ENCODE results near the gene IRF3. TPM values are rescaled to one million over a fixed set of nuclear protein-coding genes. Genes with fewer than 3 reads are reported as not detected.

IRF3 gene
- total and polyA plus RNA-seq, 10 of the 15 experiments (the other 5 are each of a cell fraction or from before 2014, with no cell fraction given): 5.5 to 110 (median 63.4) TPM

- no peak for TF ChIP-seq WRNIP1 (IDR thresholded peaks at IDR 0.05; ENCODE audit: borderline replicate concordance, low read depth, low read length)
- no peak for TF ChIP-seq POLR2A (IDR thresholded peaks at IDR 0.05; ENCODE audit: low read depth, low read length)
- TF ChIP-seq SRF (IDR thresholded peaks at IDR 0.05; ENCODE audit: low read depth in 2 of 2, low read length in 2 of 2): no peak
Measured at GRCh38 chr19:49642492-49643035, 23.1 kb downstream of the IRF3 start (continued).

GRCh38 chr19:49641688-49642491 is 23.8 kb downstream of the IRF3 start, which contains the start of gene SCAF1:
TSS of gene SCAF1 (plus strand) at chr19:49642209. CDS start at chr19:49645027, 2,818 bp downstream.
- peak; percentile 100 for FAIRE-seq
- Histone ChIP-seq H3K9ac (ENCODE audit: control insufficient read depth, insufficient read depth, low read length) (peak within 1 kb of the TSS; percentile 98), H4K20me1 (ENCODE audit: control insufficient read depth, insufficient read depth) (no peaks in the 10 kb centered on the region), H3K4me3 (peak within 1 kb of the TSS; percentile 86), H3K4me1 (ENCODE audit: control insufficient read depth, insufficient read depth, low read length) (peaks cover 18% of the 10 kb centered on the region), H3K79me2 (ENCODE audit: control insufficient read depth, insufficient read depth, low read length) (peaks cover 36% of the 10 kb centered on the region), H3K36me3 (ENCODE audit: control insufficient read depth in 2 of 2, insufficient read depth in 2 of 2, low read length in 1 of 2) (peaks cover 0 to 5% of the 10 kb centered on the region in 2 experiments; a peak in 3 of 4 replicates), H3K4me2 (ENCODE audit: control insufficient read depth, insufficient read depth) (peak within 1 kb of the TSS; percentile 90), H3K27me3 (replicated peaks in 1 of 2; ENCODE audit: control insufficient read depth in 2 of 2, insufficient read depth in 2 of 2, low read length in 1 of 2) (no peaks in the 10 kb centered on the region), H3K9me3 (replicated peaks; ENCODE audit: control insufficient read depth, insufficient read depth, low read length) (no peaks in the 10 kb centered on the region), H2AFZ (ENCODE audit: control insufficient read depth, low read depth, low read length) (peak within 1 kb of the TSS; percentile 57), H3K27ac (ENCODE audit: control insufficient read depth, insufficient read depth) (peak within 1 kb of the TSS; percentile 98)
- BruUV-seq (replicated peaks): no TSS peak
- peak; percentile 97 for DNase-seq (ENCODE audit: low read depth, low spot score)
- ChIA-PET POLR2A (interaction anchor here (0.8 to 6.5 kb wide), 11 partner anchors 13 to 287 kb away, joined by 3 to 200 read pairs (median 6); partner anchors contain the start of genes AP2A1, ATF5, BCL2L12 and IRF3), SMC1A (ENCODE audit: uncharacterized antibody, unreplicated experiment) (interaction anchor here (0.8 to 1.5 kb wide), 3 partner anchors 34 to 72 kb away, joined by 3 to 7 read pairs (median 5); partner anchors contain the start of genes NOSIP and PRRG2), RAD21 (ENCODE audit: unreplicated experiment) (interaction anchor here (0.7 to 5.1 kb wide), 9 partner anchors 22 to 649 kb away, joined by 3 to 131 read pairs (median 3); partner anchors contain the start of genes AP2A1, BCL2L12, GYS1 and IRF3), CTCF (interaction anchor here (0.6 to 5.1 kb wide), 7 partner anchors 23 to 95 kb away, joined by 3 to 130 read pairs (median 9); partner anchors contain the start of genes BCL2L12, IRF3, NOSIP and PRMT1)
- intact Hi-C loops (cut with micrococcal nuclease; ENCODE audit: unreplicated experiment): loop anchor here (2.0 to 5.0 kb wide), 3 partner anchors 23 to 145 kb away; partner anchors contain the start of genes BCL2L12, IRF3, PRR12 and RPS11
- under 1% methylated on average over 66 of the region's 87 CpGs for WGBS (ENCODE audit: insufficient coverage, insufficient replicate concordance, low lambda C conversion rate, missing lambda C conversion rate)
- in situ Hi-C loops (cut with MboI): no loop called here
- ATAC-seq: peak; percentile 76
- no peak; the same call in 1 of the 2 replicates for TF ChIP-seq POLR2AphosphoS2 (IDR thresholded peaks at IDR 0.05; ENCODE audit: low read depth, low read length)
- TF ChIP-seq CREB1 (IDR thresholded peaks at IDR 0.05; ENCODE audit: low read depth): peak; percentile 97
- TF ChIP-seq, protein P1, sequence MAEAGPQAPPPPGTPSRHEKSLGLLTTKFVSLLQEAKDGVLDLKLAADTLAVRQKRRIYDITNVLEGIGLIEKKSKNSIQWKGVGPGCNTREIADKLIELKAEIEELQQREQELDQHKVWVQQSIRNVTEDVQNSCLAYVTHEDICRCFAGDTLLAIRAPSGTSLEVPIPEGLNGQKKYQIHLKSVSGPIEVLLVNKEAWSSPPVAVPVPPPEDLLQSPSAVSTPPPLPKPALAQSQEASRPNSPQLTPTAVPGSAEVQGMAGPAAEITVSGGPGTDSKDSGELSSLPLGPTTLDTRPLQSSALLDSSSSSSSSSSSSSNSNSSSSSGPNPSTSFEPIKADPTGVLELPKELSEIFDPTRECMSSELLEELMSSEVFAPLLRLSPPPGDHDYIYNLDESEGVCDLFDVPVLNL (IDR thresholded peaks at IDR 0.05; ENCODE audit: low read depth, low read length): peak; percentile 66; the same call in 1 of the 2 replicates
- no peak for TF ChIP-seq STAT3 (IDR thresholded peaks at IDR 0.05; ENCODE audit: low read depth, low read length)
- peak; percentile 59 for TF ChIP-seq POLR2AphosphoS5 (IDR thresholded peaks at IDR 0.05; ENCODE audit: low read length)
- TF ChIP-seq IKZF1 (conservative IDR thresholded peaks at IDR 0.05): peak; percentile 100
- peak; percentile 94 for TF ChIP-seq NR2F1 (conservative IDR thresholded peaks at IDR 0.05)
- peak; percentile 42; the same call in 1 of the 2 replicates for TF ChIP-seq SIN3A (IDR thresholded peaks at IDR 0.05; ENCODE audit: low read depth, low read length)
- TF ChIP-seq ETV6 (conservative IDR thresholded peaks at IDR 0.05 in 1 of 2, IDR thresholded peaks at IDR 0.05 in 1 of 2; ENCODE audit: borderline replicate concordance in 1 of 2, low read depth in 1 of 2): no peak
- TF ChIP-seq ZNF24 (IDR thresholded peaks at IDR 0.05): no peak
- peak; percentile 54; the same call in 1 of the 2 replicates for TF ChIP-seq RFX5 (IDR thresholded peaks at IDR 0.05; ENCODE audit: low read depth, low read length)
- TF ChIP-seq, protein P2, sequence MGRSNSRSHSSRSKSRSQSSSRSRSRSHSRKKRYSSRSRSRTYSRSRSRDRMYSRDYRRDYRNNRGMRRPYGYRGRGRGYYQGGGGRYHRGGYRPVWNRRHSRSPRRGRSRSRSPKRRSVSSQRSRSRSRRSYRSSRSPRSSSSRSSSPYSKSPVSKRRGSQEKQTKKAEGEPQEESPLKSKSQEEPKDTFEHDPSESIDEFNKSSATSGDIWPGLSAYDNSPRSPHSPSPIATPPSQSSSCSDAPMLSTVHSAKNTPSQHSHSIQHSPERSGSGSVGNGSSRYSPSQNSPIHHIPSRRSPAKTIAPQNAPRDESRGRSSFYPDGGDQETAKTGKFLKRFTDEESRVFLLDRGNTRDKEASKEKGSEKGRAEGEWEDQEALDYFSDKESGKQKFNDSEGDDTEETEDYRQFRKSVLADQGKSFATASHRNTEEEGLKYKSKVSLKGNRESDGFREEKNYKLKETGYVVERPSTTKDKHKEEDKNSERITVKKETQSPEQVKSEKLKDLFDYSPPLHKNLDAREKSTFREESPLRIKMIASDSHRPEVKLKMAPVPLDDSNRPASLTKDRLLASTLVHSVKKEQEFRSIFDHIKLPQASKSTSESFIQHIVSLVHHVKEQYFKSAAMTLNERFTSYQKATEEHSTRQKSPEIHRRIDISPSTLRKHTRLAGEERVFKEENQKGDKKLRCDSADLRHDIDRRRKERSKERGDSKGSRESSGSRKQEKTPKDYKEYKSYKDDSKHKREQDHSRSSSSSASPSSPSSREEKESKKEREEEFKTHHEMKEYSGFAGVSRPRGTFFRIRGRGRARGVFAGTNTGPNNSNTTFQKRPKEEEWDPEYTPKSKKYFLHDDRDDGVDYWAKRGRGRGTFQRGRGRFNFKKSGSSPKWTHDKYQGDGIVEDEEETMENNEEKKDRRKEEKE (IDR thresholded peaks at IDR 0.05): no peak
- TF ChIP-seq RBBP5 (conservative IDR thresholded peaks at IDR 0.05): no peak
- peak; percentile 55 for TF ChIP-seq NRF1 (conservative IDR thresholded peaks at IDR 0.05; ENCODE audit: low read depth, low read length)
